Caco-2 (cell line): ENCODE results near the gene COL4A2. TPM values are rescaled to one million over a fixed set of nuclear protein-coding genes. Genes with fewer than 3 reads are reported as not detected.

ENCODE experiments used
- BruUV-seq: library from RNA; stranded (reverse); fragments of 400-500 nt; replicated peaks from 2 replicates; lab custom pipeline; 2021; lab: Mats Ljungman, UMichigan
- CTCF ChIA-PET: fragments of 300-600 bp; sonication (Branson Sonifier 250); formaldehyde crosslinking; loops from one replicate; lab custom pipeline; 2022; ENCODE audit warnings: antibody characterized with exemption; lab: Charles Lee
- POLR2A ChIA-PET: fragments of 300-600 bp; sonication (Branson Sonifier 250); formaldehyde crosslinking; loops from one replicate; lab custom pipeline; 2022; ENCODE audit warnings: antibody characterized with exemption; lab: Charles Lee
- DNase-seq, 2 experiments: peaks; one replicate each; pipeline versions ENCODE4 v3.0.0 to v3.0.0-alpha.2; 2020 to 2022
- H3K27me3 ChIP-seq: replicated peaks from 2 replicates; pipeline ENCODE4 v1.6.0; 2011; ENCODE audit warnings: low read length; ENCODE audit not compliant: control insufficient read depth, insufficient read depth
- H3K36me3 ChIP-seq: 2 replicates; pipeline ENCODE4 v1.5.1; 2011; ENCODE audit warnings: low read length; ENCODE audit not compliant: control insufficient read depth, insufficient read depth
- H3K4me1 ChIP-seq: fragments of 250-450 bp; sonication (Bioruptor Pico); 2 replicates; pipeline ENCODE4 v1.5.1; 2020; ENCODE audit warnings: mild to moderate bottlenecking
- H3K4me3 ChIP-seq: 2 replicates; pipeline ENCODE4 v1.5.1; 2011; ENCODE audit warnings: low read depth, mild to moderate bottlenecking, control low read depth, low read length
- H3K9me3 ChIP-seq: fragments of 250-450 bp; sonication (Bioruptor Pico); 2 replicates; pipeline ENCODE4 v1.5.1; 2020; ENCODE audit warnings: mild to moderate bottlenecking, moderate library complexity
- H3K27ac Mint-ChIP-seq: one replicate; pipeline ENCODE4 v1.8.0; 2022; ENCODE audit warnings: mixed read lengths; ENCODE audit not compliant: unreplicated experiment
- H3K27me3 Mint-ChIP-seq: one replicate; pipeline ENCODE4 v1.8.0; 2022; ENCODE audit warnings: mixed read lengths; ENCODE audit not compliant: insufficient read depth, unreplicated experiment
- H3K36me3 Mint-ChIP-seq: one replicate; pipeline ENCODE4 v1.8.0; 2022; ENCODE audit warnings: mild to moderate bottlenecking, mixed read lengths; ENCODE audit not compliant: insufficient read depth, unreplicated experiment
- H3K4me1 Mint-ChIP-seq: one replicate; pipeline ENCODE4 v1.8.0; 2022; ENCODE audit warnings: low read depth, mixed read lengths; ENCODE audit not compliant: unreplicated experiment
- H3K4me3 Mint-ChIP-seq: one replicate; pipeline ENCODE4 v1.8.0; 2022; ENCODE audit warnings: mild to moderate bottlenecking, moderate library complexity, mixed read lengths; ENCODE audit not compliant: unreplicated experiment
- H3K9me3 Mint-ChIP-seq: one replicate; pipeline ENCODE4 v1.8.0; 2022; ENCODE audit warnings: mixed read lengths; ENCODE audit not compliant: unreplicated experiment
- intact Hi-C: fragments of 100-400 bp; cut with micrococcal nuclease; formaldehyde crosslinking; loops from one replicate; pipeline ENCODE4 v1.10.0; 2022; ENCODE audit not compliant: unreplicated experiment
- total RNA-seq: library from RNA; stranded (reverse); gene quantifications from 2 replicates; pipeline ENCODE4 v1.2.3, GENCODE V29; 2022
- TF ChIP-seq, protein P1 (sequence below), 2 experiments: fragments of 200-600 bp in 1 of 2; IDR thresholded peaks; 1 replicate in 1 of 2; 2 replicates in 1 of 2; pipeline versions ENCODE4 v1.5.1 to v1.8.0; 2011 to 2022; ENCODE audit warnings: antibody characterized with exemption in 1 of 2, control low read depth in 1 of 2, inconsistent platforms in 1 of 2, low read depth in 1 of 2, low read length in 1 of 2, mild to moderate bottlenecking in 1 of 2, moderate library complexity in 1 of 2; ENCODE audit not compliant: insufficient read depth in 1 of 2, severe bottlenecking in 1 of 2, unreplicated experiment in 1 of 2

COL4A2 gene
- total RNA-seq, 1 experiment from 2014 or later: 19.2 TPM

DNA sequence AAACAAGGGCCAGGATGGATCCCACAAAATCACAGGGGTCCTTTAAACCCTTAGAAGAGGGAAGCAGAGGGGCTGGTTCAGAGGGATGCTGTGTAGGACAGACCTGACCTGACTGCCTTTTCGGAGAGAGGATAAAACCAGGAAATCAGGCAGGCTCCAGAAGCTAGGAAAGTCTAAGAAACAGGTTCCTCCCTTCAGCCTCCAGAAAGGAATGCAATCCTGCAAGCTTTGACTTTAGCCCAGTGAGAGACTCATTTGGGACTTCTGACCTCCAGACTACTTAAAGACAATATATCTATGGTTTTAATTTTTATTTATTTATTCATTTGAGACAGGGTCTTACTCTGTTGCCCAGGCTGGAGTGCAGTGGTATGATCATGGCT is 249.1 kb downstream of the COL4A2 start:
- H3K4me3 ChIP-seq: no peak overlapping the region
- ChIA-PET CTCF (interaction anchor here (1.2 kb wide), 1 partner anchor 100 kb away, joined by 6 read pairs; no protein-coding TSS in a partner anchor), POLR2A (interaction anchor here (1.4 kb wide), 1 partner anchor 100 kb away, joined by 5 read pairs; no protein-coding TSS in a partner anchor)
- peak overlapping the region; percentile 69 for H3K27ac Mint-ChIP-seq
- no peak overlapping the region for H3K4me3 Mint-ChIP-seq
- no peaks in the 10 kb centered on the region for H3K27me3 ChIP-seq
- H3K9me3 Mint-ChIP-seq: no peaks in the 10 kb centered on the region
- BruUV-seq: no TSS peak
- TF ChIP-seq, protein P1, sequence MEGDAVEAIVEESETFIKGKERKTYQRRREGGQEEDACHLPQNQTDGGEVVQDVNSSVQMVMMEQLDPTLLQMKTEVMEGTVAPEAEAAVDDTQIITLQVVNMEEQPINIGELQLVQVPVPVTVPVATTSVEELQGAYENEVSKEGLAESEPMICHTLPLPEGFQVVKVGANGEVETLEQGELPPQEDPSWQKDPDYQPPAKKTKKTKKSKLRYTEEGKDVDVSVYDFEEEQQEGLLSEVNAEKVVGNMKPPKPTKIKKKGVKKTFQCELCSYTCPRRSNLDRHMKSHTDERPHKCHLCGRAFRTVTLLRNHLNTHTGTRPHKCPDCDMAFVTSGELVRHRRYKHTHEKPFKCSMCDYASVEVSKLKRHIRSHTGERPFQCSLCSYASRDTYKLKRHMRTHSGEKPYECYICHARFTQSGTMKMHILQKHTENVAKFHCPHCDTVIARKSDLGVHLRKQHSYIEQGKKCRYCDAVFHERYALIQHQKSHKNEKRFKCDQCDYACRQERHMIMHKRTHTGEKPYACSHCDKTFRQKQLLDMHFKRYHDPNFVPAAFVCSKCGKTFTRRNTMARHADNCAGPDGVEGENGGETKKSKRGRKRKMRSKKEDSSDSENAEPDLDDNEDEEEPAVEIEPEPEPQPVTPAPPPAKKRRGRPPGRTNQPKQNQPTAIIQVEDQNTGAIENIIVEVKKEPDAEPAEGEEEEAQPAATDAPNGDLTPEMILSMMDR (IDR thresholded peaks at IDR 0.05; ENCODE audit: insufficient read depth in 1 of 2, low read depth in 1 of 2, low read length in 1 of 2, severe bottlenecking in 1 of 2, unreplicated experiment in 1 of 2): no peak
- peak in 1 of 2 experiments; percentile 30 for DNase-seq
- no peaks in the 10 kb centered on the region for H3K27me3 Mint-ChIP-seq
- H3K4me1 ChIP-seq: peaks cover 30% of the 10 kb centered on the region
- H3K36me3 ChIP-seq: peaks cover 6% of the 10 kb centered on the region
- H3K36me3 Mint-ChIP-seq: peaks cover 56% of the 10 kb centered on the region
- H3K4me1 Mint-ChIP-seq: peaks cover 42% of the 10 kb centered on the region
- intact Hi-C loops: no loop called here
- no peaks in the 10 kb centered on the region for H3K9me3 ChIP-seq

DNA sequence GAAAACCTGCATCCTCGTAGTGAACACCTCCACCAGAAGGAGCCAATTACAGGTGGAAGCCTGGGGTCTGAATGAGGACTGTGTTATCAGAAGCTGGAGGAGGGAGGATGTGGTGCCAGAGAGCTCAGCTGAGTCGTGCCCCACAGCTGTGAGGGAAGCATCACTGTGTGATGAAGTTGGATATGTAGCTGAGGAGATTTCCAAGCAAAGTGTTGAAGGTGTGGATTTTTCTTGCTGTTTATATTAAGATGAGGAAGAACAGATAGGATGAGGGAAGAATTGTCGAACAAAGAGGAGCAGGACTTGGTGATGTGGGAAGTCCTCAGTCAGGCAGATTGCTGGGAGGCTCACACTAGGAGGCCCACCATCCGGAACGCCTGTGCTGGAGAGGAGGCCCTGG is 250.0 kb downstream of the COL4A2 start:
- POLR2A ChIA-PET: no interaction called here
- H3K36me3 ChIP-seq: peaks cover 6% of the 10 kb centered on the region
- TF ChIP-seq, protein P1 (IDR thresholded peaks at IDR 0.05; ENCODE audit: insufficient read depth in 1 of 2, low read depth in 1 of 2, low read length in 1 of 2, severe bottlenecking in 1 of 2, unreplicated experiment in 1 of 2): no peak
- H3K27me3 ChIP-seq: no peaks in the 10 kb centered on the region
- Mint-ChIP-seq H3K27ac (peak overlapping the region; percentile 69), H3K4me1 (peaks cover 38% of the 10 kb centered on the region), H3K27me3 (no peaks in the 10 kb centered on the region), H3K36me3 (peaks cover 51% of the 10 kb centered on the region), H3K4me3 (peak overlapping the region; percentile 3), H3K9me3 (no peaks in the 10 kb centered on the region)
- CTCF ChIA-PET: interaction anchor here (1.2 kb wide), 1 partner anchor 101 kb away, joined by 6 read pairs; no protein-coding TSS in a partner anchor
- no peak overlapping the region for H3K4me3 ChIP-seq
- H3K4me1 ChIP-seq: peaks cover 30% of the 10 kb centered on the region
- no peak for DNase-seq
- intact Hi-C loops: no loop called here
- no peaks in the 10 kb centered on the region for H3K9me3 ChIP-seq
- BruUV-seq: no TSS peak

DNA sequence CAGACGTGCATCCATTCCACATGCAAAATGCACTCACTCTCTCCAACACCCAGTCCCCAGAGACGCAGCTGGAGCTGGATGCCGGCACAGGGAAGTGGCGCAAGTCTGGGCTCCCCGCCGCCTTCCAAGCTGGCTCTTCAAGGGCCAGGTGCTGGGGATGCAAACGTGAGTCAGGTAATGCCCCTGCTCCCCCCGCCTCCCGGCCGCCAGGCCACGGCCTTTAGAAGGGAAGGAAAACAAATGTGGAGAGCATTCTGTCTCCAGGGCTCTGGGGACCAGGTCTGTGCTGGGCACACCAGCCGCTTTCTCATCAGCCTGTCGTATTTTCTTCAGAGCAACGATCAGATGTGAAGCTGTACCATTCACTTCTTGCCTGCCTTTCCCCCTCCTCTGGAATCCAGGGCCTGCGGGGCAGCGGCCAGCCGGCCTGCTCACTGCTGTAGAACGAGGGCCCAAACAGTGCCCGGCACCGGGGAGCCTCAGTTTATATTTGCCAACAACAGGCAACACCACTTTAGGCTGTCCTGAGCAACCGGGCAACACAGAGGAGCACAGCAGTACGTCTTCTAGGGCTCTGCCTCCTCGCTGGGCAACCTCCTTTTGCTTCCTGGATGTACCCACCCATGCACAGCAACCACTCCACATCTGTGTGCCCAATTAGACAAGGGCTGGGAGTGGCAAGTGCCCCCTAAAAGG is 250.7 kb downstream of the COL4A2 start:
- Mint-ChIP-seq H3K4me3 (no peak overlapping the region), H3K4me1 (peaks cover 38% of the 10 kb centered on the region), H3K27me3 (no peaks in the 10 kb centered on the region), H3K36me3 (peaks cover 51% of the 10 kb centered on the region), H3K27ac (no peak overlapping the region), H3K9me3 (no peaks in the 10 kb centered on the region)
- Histone ChIP-seq H3K4me1 (peaks cover 34% of the 10 kb centered on the region), H3K27me3 (no peaks in the 10 kb centered on the region), H3K36me3 (peaks cover 6% of the 10 kb centered on the region), H3K4me3 (no peak overlapping the region), H3K9me3 (no peaks in the 10 kb centered on the region)
- no TSS peak for BruUV-seq
- no peak for DNase-seq
- intact Hi-C loops: no loop called here
- TF ChIP-seq, protein P1 (IDR thresholded peaks at IDR 0.05; ENCODE audit: insufficient read depth in 1 of 2, low read depth in 1 of 2, low read length in 1 of 2, severe bottlenecking in 1 of 2, unreplicated experiment in 1 of 2): no peak
- POLR2A ChIA-PET: no interaction called here
- CTCF ChIA-PET: interaction anchor here (0.7 kb wide), 1 partner anchor 100 kb away, joined by 4 read pairs; no protein-coding TSS in a partner anchor
